H1 (cell line): Measurements from ENCODE around the gene NEBL.

ENCODE experiments used
- HDAC6 ChIP-seq: IDR thresholded peaks from one replicate; pipeline ENCODE4 v1.7.1; 2012; ENCODE audit warnings: low read depth, mild to moderate bottlenecking, inconsistent platforms, low read length, moderate library complexity
- POLR2A ChIP-seq, 2 experiments: IDR thresholded peaks; 1 replicate in 1 of 2; 2 replicates in 1 of 2; pipeline ENCODE4 v1.6.1; 2011; ENCODE audit warnings: low read depth in 2 of 2, low read length in 2 of 2, mild to moderate bottlenecking in 2 of 2; ENCODE audit errors: control extremely low read depth in 1 of 2
- SAP30 ChIP-seq: fragments of 300-600 bp; sonication (generic); IDR thresholded peaks from 2 replicates; pipeline ENCODE4 v1.7.1; 2012; ENCODE audit warnings: low read length, moderate library complexity, mild to moderate bottlenecking, inconsistent platforms; ENCODE audit not compliant: insufficient read depth, insufficient replicate concordance
- TCF12 ChIP-seq: IDR thresholded peaks from 2 replicates; pipeline ENCODE4 v1.6.1; 2011; ENCODE audit warnings: low read depth, mild to moderate bottlenecking, low read length
- TF ChIP-seq, protein P1 (sequence below), 3 experiments: IDR thresholded peaks; 1 replicate in 2 of 3; 2 replicates in 1 of 3; pipeline versions ENCODE4 v1.5.1 to v1.6.1; 2011; ENCODE audit warnings: low read length in 3 of 3, mild to moderate bottlenecking in 3 of 3, inconsistent platforms in 2 of 3, low read depth in 1 of 3, moderate library complexity in 1 of 3; ENCODE audit not compliant: insufficient read depth in 1 of 3; ENCODE audit errors: control extremely low read depth in 1 of 3

DNA sequence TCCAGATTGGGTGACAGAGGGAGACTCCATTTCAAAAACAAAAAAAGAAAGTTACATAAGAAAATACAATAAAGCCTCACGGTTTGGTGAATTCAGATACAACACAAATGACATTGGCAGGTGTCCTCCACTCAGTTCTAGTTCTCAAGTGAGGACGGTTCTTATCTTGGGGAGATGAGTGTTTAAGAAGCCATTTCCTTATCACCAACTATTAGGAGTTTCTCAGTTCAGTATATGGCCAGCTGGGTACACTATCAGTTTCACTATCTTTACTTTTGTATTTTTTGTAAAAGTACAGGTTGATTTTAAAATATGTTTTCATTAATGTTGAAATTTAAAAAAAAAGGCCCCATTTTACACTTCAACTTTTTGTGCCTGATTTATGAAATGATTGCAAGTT, 36.6 kb upstream of the NEBL start:
- TF ChIP-seq TCF12 (no peak), HDAC6 (no peak), POLR2A (IDR thresholded peaks at IDR 0.05; ENCODE audit: control extremely low read depth in 1 of 2, low read depth in 2 of 2, low read length in 2 of 2) (no peak), SAP30 (no peak)
- TF ChIP-seq, protein P1, sequence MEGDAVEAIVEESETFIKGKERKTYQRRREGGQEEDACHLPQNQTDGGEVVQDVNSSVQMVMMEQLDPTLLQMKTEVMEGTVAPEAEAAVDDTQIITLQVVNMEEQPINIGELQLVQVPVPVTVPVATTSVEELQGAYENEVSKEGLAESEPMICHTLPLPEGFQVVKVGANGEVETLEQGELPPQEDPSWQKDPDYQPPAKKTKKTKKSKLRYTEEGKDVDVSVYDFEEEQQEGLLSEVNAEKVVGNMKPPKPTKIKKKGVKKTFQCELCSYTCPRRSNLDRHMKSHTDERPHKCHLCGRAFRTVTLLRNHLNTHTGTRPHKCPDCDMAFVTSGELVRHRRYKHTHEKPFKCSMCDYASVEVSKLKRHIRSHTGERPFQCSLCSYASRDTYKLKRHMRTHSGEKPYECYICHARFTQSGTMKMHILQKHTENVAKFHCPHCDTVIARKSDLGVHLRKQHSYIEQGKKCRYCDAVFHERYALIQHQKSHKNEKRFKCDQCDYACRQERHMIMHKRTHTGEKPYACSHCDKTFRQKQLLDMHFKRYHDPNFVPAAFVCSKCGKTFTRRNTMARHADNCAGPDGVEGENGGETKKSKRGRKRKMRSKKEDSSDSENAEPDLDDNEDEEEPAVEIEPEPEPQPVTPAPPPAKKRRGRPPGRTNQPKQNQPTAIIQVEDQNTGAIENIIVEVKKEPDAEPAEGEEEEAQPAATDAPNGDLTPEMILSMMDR (IDR thresholded peaks at IDR 0.05; ENCODE audit: control extremely low read depth in 1 of 3, insufficient read depth in 1 of 3, low read depth in 1 of 3, low read length in 3 of 3): no peak
